K562 (cell line): ENCODE data around the gene MZB1. TPM values are rescaled to one million over a fixed set of nuclear protein-coding genes. Genes with fewer than 3 reads are reported as not detected.

Source experiments
- ATAC-seq: fragments of 200-7000 bp; cut with Tn5 transposase; 3 replicates; pipeline ENCODE4 v1.9.1; 2020; ENCODE audit warnings: moderate library complexity
- BruUV-seq: library from RNA; stranded (reverse); fragments of 400-500 nt; replicated peaks from 2 replicates; lab custom pipeline; 2021; lab: Mats Ljungman, UMichigan
- CTCF ChIA-PET: fragments of 300-600 bp; formaldehyde crosslinking; extraction: SDS; loops from one replicate; lab custom pipeline; 2021; ENCODE audit warnings: low intra/inter-chr PET ratio; lab: Yijun Ruan, JAX
- POLR2A ChIA-PET: fragments of 300-600, 350-650 bp; sonication (Branson Sonifier 250); formaldehyde crosslinking; extraction: SDS; loops from one replicate; lab custom pipeline; 2021; ENCODE audit warnings: antibody characterized with exemption, inconsistent platforms; lab: Yijun Ruan, JAX
- DNase-seq, 4 experiments: peaks; one replicate each; pipeline versions ENCODE4 v3.0.0 to v3.0.0-alpha.2; 2011 to 2018; ENCODE audit warnings: low spot score in 3 of 4, mixed read lengths in 3 of 4; ENCODE audit errors: extremely low read depth in 1 of 4
- FAIRE-seq: peaks from 2 replicates; lab custom pipeline; 2011; peaks lifted over from hg19 to GRCh38; lab: Jason Lieb, UNC
- H2AFZ ChIP-seq: 2 replicates; pipeline ENCODE4 v1.6.0; 2011; ENCODE audit warnings: low read depth, low read length, control low read depth, inconsistent platforms
- H3K27ac ChIP-seq: fragments of 200-600 bp; 3 replicates; pipeline ENCODE4 v1.8.0; 2011; ENCODE audit warnings: low read depth, mild to moderate bottlenecking, control low read depth, inconsistent platforms, low read length, moderate library complexity, mixed read lengths; ENCODE audit errors: extremely low read depth
- H3K27me3 ChIP-seq, 2 experiments: fragments of 300-600 bp in 1 of 2; 2 replicates in 1 of 2; 3 replicates in 1 of 2; pipeline versions ENCODE4 v1.6.0 to v1.8.0; 2011; ENCODE audit warnings: inconsistent platforms in 2 of 2, low read length in 2 of 2, mild to moderate bottlenecking in 1 of 2, mixed read lengths in 1 of 2, moderate library complexity in 1 of 2; ENCODE audit not compliant: control insufficient read depth in 2 of 2, insufficient read depth in 2 of 2
- H3K36me3 ChIP-seq: fragments of 300-600 bp; 3 replicates; pipeline ENCODE4 v1.8.0; 2011; ENCODE audit warnings: mild to moderate bottlenecking, low read length, inconsistent platforms; ENCODE audit not compliant: control insufficient read depth, insufficient read depth
- H3K4me1 ChIP-seq, 2 experiments: fragments of 200-600 bp in 1 of 2; replicated peaks in 1 of 2; 2 replicates in 1 of 2; 3 replicates in 1 of 2; pipeline versions ENCODE4 v1.5.1 to v1.8.0; 2011; ENCODE audit warnings: inconsistent platforms in 2 of 2, low read length in 2 of 2, mild to moderate bottlenecking in 1 of 2, mixed read lengths in 1 of 2, moderate library complexity in 1 of 2; ENCODE audit not compliant: control insufficient read depth in 2 of 2, insufficient read depth in 2 of 2
- H3K4me2 ChIP-seq: 2 replicates; pipeline ENCODE4 v1.6.1; 2011; ENCODE audit warnings: low read length, control low read depth, inconsistent platforms, mixed read lengths; ENCODE audit not compliant: insufficient read depth
- H3K4me3 ChIP-seq: fragments of 200-600 bp; sonication (generic), shearing (Covaris generic); 2 replicates; pipeline ENCODE4 v1.5.1; 2016; ENCODE audit warnings: control low read depth, inconsistent platforms
- H3K79me2 ChIP-seq: fragments of 200-600 bp; 3 replicates; pipeline ENCODE4 v1.8.0; 2011; ENCODE audit warnings: low read length, inconsistent platforms; ENCODE audit not compliant: control insufficient read depth, insufficient read depth
- H3K9ac ChIP-seq, 2 experiments: 2 replicates each; pipeline versions ENCODE4 v1.6.0 to v1.6.1; 2011; ENCODE audit warnings: low read depth in 2 of 2, low read length in 2 of 2, control low read depth in 1 of 2, inconsistent platforms in 1 of 2, mild to moderate bottlenecking in 1 of 2, mixed read lengths in 1 of 2; ENCODE audit not compliant: insufficient read depth in 1 of 2
- H3K9me1 ChIP-seq: one replicate; pipeline ENCODE4 v1.6.0; 2011; ENCODE audit warnings: inconsistent platforms, mild to moderate bottlenecking, low read length, moderate library complexity; ENCODE audit not compliant: control insufficient read depth, insufficient read depth
- H3K9me3 ChIP-seq: replicated peaks from 2 replicates; pipeline ENCODE4 v1.5.1; 2011; ENCODE audit warnings: low read depth, low read length, inconsistent platforms; ENCODE audit not compliant: control insufficient read depth, insufficient read depth
- H4K20me1 ChIP-seq: replicated peaks from 2 replicates; pipeline ENCODE4 v1.6.1; 2011; ENCODE audit warnings: low read length, inconsistent platforms, mixed read lengths; ENCODE audit not compliant: control insufficient read depth, insufficient read depth
- ELF1 ChIP-seq: fragments of 200-800 bp; sonication (Bioruptor generic); IDR thresholded peaks from 2 replicates; pipeline ENCODE4 v1.6.1; 2016; ENCODE audit warnings: missing genetic modification characterization, missing compliant biosample characterization
- FIP1L1 ChIP-seq: fragments of 200-400 bp; formaldehyde crosslinking; IDR thresholded peaks from 2 replicates; pipeline ENCODE4 v1.6.1; 2018; ENCODE audit warnings: mild to moderate bottlenecking, low read depth, low read length; ENCODE audit not compliant: poor library complexity, severe bottlenecking
- KLF16 ChIP-seq: IDR thresholded peaks from 2 replicates; pipeline ENCODE4 v1.6.1; 2016; ENCODE audit warnings: antibody characterized with exemption
- POU5F1 ChIP-seq: fragments of 150-350 bp; IDR thresholded peaks from 2 replicates; pipeline ENCODE4 v1.6.1; 2014; ENCODE audit warnings: borderline replicate concordance, low read length, low read depth, mild to moderate bottlenecking; ENCODE audit not compliant: partially characterized antibody
- STAT5B ChIP-seq: fragments of 250-450 bp; sonication (Bioruptor Pico); IDR thresholded peaks from 2 replicates; pipeline ENCODE4 v1.8.0; 2021; ENCODE audit warnings: mild to moderate bottlenecking, inconsistent platforms
- TAF7 ChIP-seq: fragments of 450-650 bp; IDR thresholded peaks from 2 replicates; pipeline ENCODE4 v1.6.1; 2016; ENCODE audit warnings: missing genetic modification characterization, missing compliant biosample characterization
- TEAD4 ChIP-seq, 2 experiments: sonication (generic) in 1 of 2; formaldehyde crosslinking in 1 of 2; IDR thresholded peaks; 2 replicates each; pipeline versions ENCODE4 v1.6.1 to v1.8.0; 2012 to 2022; ENCODE audit warnings: borderline replicate concordance in 1 of 2, inconsistent platforms in 1 of 2, low read length in 1 of 2, mild to moderate bottlenecking in 1 of 2, missing genetic modification reagents in 1 of 2
- ZFP30 ChIP-seq: fragments of 250-450 bp; sonication (Bioruptor Pico); IDR thresholded peaks from 2 replicates; pipeline ENCODE4 v1.8.0; 2022; ENCODE audit warnings: moderate library complexity, mild to moderate bottlenecking, inconsistent platforms, borderline replicate concordance
- ZNF444 ChIP-seq: fragments of 250-450 bp; sonication (Bioruptor Pico); IDR thresholded peaks from 2 replicates; pipeline ENCODE4 v1.4.0; 2020; ENCODE audit warnings: mild to moderate bottlenecking, moderate library complexity
- ZNF830 ChIP-seq: fragments of 250-450 bp; sonication (Bioruptor Pico); IDR thresholded peaks from 2 replicates; pipeline ENCODE4 v1.5.0; 2021; ENCODE audit warnings: mild to moderate bottlenecking
- WGBS: fragments of 100-300 bp; shearing (Covaris generic); methylation state at CpG from one replicate; pipeline ENCODE4 v1.1.6; 2016; ENCODE audit warnings: low coverage, mixed read lengths; ENCODE audit not compliant: insufficient coverage; ENCODE audit errors: missing lambda C conversion rate; 5-methylcytosine and 5-hydroxymethylcytosine counted together
- in situ Hi-C: fragments of 300-500 bp; cut with MboI; formaldehyde crosslinking; loops from 4 replicates; pipeline ENCODE4 v1.15.0; 2018; ENCODE audit warnings: inconsistent platforms, mixed read lengths
- intact Hi-C: fragments of 100-400 bp; cut with micrococcal nuclease; formaldehyde crosslinking; loops from 2 replicates; pipeline ENCODE4 v1.14.2; 2022
- polyA plus RNA-seq, 8 experiments: library from polyadenylated mRNA; depleted of rRNA in 4 of 8; stranded (reverse) in 5 of 8; unstranded in 3 of 8; fragments of >200 nt; fragmentation: Nextera tagmentation in 2 of 8; fragmentation: Illumina TruSeq in 1 of 8; extraction: Ambion mirVana in 2 of 8; extraction: Trizol in 1 of 8; gene quantifications; 2 replicates each; pipeline versions ENCODE4 v1.2.1 to v1.2.3, GENCODE V29; 2011 to 2014; ENCODE audit warnings: inconsistent platforms in 1 of 8, missing spikeins in 1 of 8
- total RNA-seq, 7 experiments: library from RNA; depleted of rRNA in 6 of 7; stranded (reverse); fragments of >200 nt in 6 of 7; fragmentation: Illumina TruSeq in 2 of 7; extraction: Trizol in 2 of 7; gene quantifications; 2 replicates each; pipeline versions ENCODE4 v1.2.1 to v1.2.3, GENCODE V29; 2011 to 2021; ENCODE audit warnings: low replicate concordance in 1 of 7
- TF ChIP-seq, protein P1 (sequence below): fragments of 450-650 bp; conservative IDR thresholded peaks from 2 replicates; pipeline ENCODE4 v1.6.1; 2016; ENCODE audit warnings: missing genetic modification characterization, low read depth, mild to moderate bottlenecking, missing compliant biosample characterization, moderate library complexity
- TF ChIP-seq, protein P2 (sequence below): fragments of 450-650 bp; formaldehyde crosslinking; IDR thresholded peaks from 2 replicates; pipeline ENCODE4 v1.4.0; 2022; ENCODE audit warnings: mild to moderate bottlenecking, moderate library complexity
- TF ChIP-seq, protein P3 (sequence below): fragments of 250-450 bp; sonication (Bioruptor Pico); IDR thresholded peaks from 2 replicates; pipeline ENCODE4 v1.5.0; 2022; ENCODE audit warnings: mild to moderate bottlenecking

MZB1 gene
- total and polyA plus RNA-seq, 9 of the 15 experiments (the other 6 are each of a cell fraction or from before 2014, with no cell fraction given): 0.13 to 0.31 TPM; not detected in 7

DNA sequence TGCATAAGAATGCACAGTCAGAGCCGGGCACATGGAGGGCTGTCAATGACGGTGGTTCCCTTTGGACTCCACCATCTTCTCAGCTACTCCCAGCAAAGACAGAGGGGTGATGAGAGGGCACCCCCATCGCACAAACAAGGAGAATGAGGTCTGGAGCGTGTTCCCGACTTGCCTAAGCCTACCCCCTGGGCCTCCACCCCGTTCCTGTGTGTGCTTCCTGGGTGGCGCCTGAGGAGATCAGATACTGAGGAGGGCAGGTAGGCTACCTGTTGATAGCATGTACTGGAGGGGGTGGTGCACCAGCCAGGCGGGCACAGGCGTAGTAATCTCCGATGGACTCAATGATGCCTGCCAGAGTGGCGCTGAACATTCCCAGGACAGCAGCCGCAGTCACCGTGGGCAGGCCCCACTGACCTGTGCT lies 10.8 kb downstream of the MZB1 start:
- peak in 1 of 4 experiments; percentile 4 for DNase-seq
- Histone ChIP-seq H3K27ac (no peak overlapping the region), H3K4me2 (no peak overlapping the region), H3K36me3 (no peaks in the 10 kb centered on the region), H3K9me3 (no peaks in the 10 kb centered on the region), H3K79me2 (no peaks in the 10 kb centered on the region), H3K9me1 (no peaks in the 10 kb centered on the region), H3K4me3 (no peak overlapping the region), H3K4me1 (peaks cover 18 to 47% of the 10 kb centered on the region in 2 experiments; a peak in 4 of 5 replicates), H2AFZ (no peak overlapping the region), H3K27me3 (no peaks in the 10 kb centered on the region), H3K9ac (peak overlapping the region in 1 of 2 experiments; percentile 41; a peak in 2 of 4 replicates), H4K20me1 (no peaks in the 10 kb centered on the region)
- TF ChIP-seq, protein P1, sequence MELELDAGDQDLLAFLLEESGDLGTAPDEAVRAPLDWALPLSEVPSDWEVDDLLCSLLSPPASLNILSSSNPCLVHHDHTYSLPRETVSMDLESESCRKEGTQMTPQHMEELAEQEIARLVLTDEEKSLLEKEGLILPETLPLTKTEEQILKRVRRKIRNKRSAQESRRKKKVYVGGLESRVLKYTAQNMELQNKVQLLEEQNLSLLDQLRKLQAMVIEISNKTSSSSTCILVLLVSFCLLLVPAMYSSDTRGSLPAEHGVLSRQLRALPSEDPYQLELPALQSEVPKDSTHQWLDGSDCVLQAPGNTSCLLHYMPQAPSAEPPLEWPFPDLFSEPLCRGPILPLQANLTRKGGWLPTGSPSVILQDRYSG (tag): no peak
- TF ChIP-seq STAT5B (CRISPR knock-in tag) (no peak), ZNF444 (CRISPR knock-in tag) (no peak), ZFP30 (CRISPR knock-in tag) (no peak), ZNF830 (CRISPR knock-in tag) (no peak), TEAD4 (IDR thresholded peaks at IDR 0.05; ENCODE audit: low read length) (no peak), TEAD4 (CRISPR knock-in tag; IDR thresholded peaks at IDR 0.05; ENCODE audit: borderline replicate concordance) (no peak), TAF7 (no peak), FIP1L1 (no peak), ELF1 (no peak), KLF16 (no peak), POU5F1 (no peak)
- TF ChIP-seq, protein P2, sequence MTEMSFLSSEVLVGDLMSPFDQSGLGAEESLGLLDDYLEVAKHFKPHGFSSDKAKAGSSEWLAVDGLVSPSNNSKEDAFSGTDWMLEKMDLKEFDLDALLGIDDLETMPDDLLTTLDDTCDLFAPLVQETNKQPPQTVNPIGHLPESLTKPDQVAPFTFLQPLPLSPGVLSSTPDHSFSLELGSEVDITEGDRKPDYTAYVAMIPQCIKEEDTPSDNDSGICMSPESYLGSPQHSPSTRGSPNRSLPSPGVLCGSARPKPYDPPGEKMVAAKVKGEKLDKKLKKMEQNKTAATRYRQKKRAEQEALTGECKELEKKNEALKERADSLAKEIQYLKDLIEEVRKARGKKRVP: no peak
- TF ChIP-seq, protein P3, sequence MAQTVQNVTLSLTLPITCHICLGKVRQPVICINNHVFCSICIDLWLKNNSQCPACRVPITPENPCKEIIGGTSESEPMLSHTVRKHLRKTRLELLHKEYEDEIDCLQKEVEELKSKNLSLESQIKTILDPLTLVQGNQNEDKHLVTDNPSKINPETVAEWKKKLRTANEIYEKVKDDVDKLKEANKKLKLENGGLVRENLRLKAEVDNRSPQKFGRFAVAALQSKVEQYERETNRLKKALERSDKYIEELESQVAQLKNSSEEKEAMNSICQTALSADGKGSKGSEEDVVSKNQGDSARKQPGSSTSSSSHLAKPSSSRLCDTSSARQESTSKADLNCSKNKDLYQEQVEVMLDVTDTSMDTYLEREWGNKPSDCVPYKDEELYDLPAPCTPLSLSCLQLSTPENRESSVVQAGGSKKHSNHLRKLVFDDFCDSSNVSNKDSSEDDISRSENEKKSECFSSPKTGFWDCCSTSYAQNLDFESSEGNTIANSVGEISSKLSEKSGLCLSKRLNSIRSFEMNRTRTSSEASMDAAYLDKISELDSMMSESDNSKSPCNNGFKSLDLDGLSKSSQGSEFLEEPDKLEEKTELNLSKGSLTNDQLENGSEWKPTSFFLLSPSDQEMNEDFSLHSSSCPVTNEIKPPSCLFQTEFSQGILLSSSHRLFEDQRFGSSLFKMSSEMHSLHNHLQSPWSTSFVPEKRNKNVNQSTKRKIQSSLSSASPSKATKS (CRISPR knock-in tag): no peak
- intact Hi-C loops: no loop called here
- in situ Hi-C loops: no loop called here
- BruUV-seq: no TSS peak
- WGBS: 64% methylated on average over 13 of the region's 13 CpGs
- ATAC-seq: no peak
- ChIA-PET CTCF (no interaction called here), POLR2A (interaction anchor here (1.0 kb wide), 1 partner anchor 249 kb away, joined by 3 read pairs; no protein-coding TSS in a partner anchor)
- FAIRE-seq: no peak
